ENCODE data around the gene CEMIP.

Gene CEMIP

DNA sequence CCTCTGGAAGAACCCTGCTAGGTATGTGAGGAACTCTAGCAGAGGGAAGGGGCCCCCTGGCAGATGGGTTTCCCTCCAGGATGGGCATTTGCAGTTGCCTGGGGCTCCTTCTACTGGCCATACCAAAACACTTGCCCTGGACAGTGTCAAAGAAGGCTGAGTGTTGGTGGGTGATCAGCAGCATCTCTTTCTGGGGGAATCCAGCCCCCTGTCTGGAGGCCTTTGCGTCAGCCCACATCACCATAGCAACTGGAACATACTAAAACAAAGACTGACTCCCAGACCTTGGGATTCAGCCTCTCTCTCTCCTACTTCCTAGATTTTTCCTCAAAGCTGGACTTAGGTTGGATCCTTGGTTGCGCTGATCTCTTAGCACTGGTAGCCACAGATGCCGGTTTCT lies 8.1 kb downstream of the CEMIP start:
- DNase-seq (ENCODE audit: low spot score) = no peak

DNA sequence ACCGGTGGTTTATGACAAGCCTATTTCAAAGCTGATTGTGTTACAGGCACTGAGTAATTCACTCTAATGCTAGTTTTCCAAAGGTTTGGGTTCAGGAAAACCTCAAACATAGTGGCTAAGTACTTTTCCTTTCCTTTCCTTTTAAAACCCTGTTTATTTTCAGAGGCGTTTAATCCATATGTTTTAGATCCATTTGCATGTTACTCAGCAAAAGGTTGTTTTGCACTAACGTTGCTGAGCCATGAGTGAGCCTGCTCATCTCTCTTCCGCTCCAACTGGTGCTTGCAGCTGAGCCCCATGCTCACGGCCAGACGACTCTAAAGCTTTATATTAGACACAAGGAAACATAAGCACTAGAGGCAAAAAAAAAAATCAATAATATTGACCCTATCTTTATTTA lies 9.4 kb downstream of the CEMIP start:
- DNase-seq (ENCODE audit: low spot score) = peak; percentile 36

DNA sequence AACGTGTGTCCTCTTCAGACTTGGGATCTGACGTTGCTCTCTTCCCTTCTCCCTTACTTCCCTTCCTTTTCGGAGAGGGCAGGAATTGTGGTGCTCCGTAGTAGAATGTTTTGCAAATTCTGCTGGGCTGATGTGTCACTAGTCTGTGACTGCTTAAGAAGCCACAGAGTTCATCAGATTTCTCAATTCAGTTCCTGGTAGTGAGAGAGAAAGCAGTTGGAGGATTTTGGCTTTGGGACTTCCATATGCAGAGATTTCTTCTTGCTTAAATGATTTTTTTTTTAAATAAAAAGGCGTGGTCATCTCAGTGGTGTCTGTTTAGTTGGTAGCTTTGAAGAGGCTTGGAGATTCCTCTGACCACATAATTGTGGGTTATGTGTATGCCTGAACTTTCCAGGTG lies 10.1 kb downstream of the CEMIP start:
- DNase-seq (ENCODE audit: low spot score) = no peak

DNA sequence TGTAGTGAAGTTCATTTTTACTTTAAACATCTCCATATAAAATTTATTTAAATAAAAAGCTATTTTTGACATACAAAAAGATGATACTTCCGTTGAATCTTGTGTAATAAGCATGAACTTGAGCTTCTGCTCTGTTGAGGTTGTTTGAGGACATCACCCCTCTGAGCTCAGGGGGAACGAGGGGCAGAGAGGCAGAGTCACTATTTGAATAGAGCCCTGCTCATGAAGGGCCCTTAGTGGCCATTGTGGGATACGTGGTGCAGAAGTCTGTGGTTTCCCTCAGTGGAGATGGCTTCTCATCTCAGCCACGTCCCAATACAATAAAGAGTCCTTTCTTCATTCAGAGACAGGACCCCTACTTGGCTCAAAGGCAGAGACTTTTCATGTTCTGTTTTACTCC lies 10.6 kb downstream of the CEMIP start:
- no peak for DNase-seq (ENCODE audit: low spot score)

DNA sequence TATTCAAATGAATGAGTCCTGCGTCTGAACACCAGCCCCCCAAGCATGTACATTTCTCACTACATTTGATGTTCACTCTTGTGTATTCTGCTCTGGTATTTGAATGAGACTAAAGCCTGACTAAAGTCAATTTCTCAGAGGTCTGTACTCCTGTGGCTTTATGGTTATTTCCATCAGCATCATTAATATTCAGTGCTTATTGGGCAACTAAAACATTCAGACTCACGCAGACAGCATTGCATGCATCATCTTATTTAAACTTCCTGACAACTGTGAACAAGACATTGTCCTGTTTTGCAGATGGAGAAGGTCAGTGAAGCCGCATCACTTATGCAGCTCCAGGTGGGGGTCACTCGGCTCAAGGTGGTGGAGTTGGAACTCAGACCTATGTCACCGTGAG lies 11.1 kb downstream of the CEMIP start:
- no peak for DNase-seq (ENCODE audit: low spot score)

DNA sequence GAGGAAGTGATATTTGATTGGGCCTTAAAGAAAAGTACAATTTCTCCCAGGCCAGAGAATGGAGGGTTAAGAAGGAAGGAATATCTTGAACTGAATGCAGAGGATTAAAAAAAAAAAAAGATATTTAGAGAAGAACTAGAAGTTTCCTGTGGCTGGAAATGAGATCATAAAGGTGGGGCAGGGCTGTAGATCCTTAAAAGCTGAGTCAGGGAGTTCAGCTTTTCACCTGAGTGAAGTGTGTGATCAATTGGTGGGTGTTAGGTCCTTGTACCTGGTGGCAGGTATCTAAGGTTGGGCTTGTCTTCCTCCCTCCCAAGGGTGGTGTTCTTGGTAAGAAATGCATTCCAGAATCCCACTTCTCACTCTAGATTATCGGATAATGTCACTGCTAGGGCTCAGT lies 11.8 kb downstream of the CEMIP start:
- no peak for DNase-seq (ENCODE audit: low spot score)

DNA sequence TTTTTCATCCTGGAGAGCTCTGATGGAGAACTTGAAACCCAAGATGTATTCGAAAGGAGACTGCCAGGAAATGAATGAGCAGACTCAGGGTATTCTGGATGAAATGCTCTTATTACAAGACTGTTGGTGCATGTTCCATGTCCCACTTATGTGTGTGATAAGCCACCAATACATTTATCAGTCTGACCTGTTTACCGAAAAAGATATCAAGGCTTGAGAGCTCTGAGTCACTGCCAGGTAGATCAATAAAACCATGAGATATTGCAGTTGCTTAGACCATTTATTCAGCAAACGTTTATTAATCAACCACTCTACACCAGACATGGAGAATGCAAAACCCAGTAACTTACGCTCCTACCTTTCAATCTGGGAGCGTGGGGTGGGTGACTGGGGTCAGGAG lies 17.2 kb downstream of the CEMIP start:
- no peak for DNase-seq (ENCODE audit: low spot score)

DNA sequence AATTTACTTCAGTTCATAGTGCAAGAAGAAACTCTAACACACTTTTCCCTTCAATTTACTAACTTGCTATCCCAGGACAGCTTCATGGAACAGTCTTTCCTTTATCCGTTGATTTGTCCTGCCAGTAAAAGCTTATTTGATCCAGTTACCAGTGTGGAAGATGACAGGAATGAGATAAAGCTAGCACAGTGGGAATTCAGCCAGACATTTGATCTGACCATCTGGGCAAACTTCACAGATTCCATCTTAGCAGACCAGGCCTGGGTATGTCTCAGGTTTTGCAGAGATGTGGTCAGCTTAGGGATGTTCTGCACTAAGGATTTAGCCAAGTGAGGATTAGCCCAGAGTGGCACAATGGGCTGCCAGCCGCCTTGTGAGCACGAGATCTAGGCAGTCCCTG lies 19.7 kb downstream of the CEMIP start:
- no peak for DNase-seq (ENCODE audit: low spot score)

DNA sequence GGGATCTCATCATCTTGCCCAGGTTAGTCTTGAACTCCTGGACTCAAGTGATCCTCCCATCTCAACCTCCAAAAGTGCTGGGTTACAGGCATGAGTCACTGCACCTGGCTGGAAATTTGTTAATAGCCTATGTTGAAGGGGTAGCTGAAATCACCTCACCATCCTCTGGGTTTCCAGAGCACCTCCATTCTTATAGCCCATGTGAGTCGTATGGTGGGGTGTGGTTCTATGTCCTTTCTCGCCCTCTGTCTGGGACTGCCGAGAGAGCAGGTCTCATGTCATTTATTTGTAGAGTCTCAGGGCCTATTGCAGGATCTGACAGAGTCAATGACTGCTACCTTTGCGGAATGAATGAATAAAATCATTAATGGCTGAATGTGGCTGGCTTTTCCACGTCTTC lies 20.9 kb downstream of the CEMIP start:
- DNase-seq (ENCODE audit: low spot score) = no peak

DNA sequence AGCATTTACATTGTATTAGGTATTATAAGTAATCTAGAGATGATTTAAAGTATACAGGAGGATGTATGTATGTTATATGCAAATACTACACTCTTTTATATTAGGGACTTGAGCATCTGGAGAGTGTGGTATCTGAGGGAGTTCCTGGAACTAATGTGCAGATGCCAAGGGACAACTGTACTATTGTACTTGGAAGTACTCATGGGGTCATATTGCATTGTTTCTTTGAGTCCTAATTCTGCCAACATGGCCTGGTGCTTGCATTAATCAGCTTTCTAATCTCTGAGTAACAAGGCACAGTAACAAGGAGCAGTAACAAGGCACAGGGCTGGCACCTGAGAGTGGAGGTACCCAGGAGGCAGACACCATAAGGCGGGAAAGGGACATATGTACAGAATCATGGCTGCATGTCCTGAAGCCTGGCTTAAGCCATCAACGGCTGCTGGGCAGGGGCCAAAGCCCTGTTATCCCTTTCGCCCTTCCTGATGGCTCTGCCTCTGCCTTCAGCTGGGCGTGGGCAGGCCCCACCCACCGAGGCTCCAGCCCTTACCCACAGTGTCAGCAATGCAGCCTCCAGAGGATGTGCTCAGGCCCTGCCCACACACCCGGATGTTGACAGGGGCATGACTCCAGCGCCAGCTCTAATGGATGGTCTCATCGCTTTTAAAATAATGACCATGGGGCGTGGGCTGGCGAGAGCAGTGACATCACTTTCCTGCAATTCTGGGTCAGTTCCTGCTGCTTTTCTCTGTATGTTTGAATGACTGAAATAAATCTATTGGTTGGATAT lies 22.9 kb downstream of the CEMIP start:
- DNase-seq (ENCODE audit: low spot score) = no peak

DNA sequence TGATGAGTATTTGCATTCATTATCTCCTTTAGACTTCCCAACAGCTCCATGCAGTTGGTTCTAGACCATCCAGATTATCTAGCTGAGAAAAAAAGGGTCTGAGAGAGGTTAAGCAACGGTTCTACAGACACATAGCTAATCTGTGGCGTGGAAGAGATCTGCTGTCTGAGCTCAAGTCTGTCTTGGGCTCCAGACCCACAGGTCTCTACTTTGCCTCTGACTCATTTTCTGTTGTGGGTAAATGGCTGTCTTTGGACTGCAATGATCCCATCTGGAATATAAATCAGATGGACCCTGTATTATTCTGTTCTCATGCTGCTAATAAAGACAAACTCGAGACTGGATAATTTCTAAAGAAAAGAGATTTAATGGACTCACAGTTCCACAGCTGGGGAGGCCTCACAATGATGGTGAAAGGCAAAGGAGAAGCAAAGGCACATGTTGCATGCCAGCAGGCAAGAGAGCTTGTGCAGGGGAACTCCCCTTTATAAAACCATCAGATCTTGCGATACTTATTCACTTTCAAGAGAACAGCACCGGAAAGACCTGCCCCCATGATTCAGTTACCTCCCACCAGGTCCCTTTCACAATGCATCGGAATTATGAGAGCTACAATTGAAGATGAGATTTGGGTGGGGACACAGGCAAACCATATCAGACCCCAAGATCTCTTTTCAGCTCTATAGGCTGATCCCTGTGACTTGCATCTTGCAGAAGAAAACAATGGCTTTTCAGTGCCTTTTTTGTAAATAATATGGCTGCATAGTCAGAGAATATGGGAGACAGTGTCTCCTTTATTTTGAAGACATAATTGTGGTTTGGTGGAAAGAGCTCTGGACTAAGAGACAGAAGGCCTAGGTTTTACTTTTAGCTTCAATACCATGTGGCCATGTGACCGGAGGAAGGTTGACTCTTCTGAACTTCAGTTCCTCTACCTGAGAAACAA lies 24.7 kb downstream of the CEMIP start:
- no peak for DNase-seq (ENCODE audit: low spot score)

DNA sequence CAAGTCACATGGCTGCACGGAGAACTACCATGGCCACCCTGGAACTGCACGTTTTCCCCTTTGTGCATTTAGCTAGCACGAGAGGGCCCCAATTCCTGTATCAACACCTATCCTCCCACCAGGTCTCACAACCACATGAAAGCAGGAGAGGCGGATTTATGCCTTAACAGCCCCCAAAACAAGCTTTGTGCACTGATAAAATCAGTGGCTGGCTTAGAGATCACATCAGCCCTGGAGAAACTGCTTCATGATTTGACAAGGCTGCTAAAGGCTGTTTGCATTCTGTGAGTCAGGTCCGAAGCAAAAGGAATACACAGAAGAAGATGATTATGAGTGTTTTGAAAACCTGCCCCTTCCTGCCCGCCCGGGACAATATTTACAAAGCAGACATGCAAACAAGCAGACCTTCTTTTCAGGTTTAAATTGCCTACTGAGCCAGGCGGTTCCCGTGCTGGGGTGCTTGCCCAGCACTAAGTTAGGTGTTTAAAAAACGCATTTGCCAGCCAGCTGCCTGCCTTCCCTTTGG lies 25.9 kb downstream of the CEMIP start:
- DNase-seq (ENCODE audit: low spot score) = no peak

DNA sequence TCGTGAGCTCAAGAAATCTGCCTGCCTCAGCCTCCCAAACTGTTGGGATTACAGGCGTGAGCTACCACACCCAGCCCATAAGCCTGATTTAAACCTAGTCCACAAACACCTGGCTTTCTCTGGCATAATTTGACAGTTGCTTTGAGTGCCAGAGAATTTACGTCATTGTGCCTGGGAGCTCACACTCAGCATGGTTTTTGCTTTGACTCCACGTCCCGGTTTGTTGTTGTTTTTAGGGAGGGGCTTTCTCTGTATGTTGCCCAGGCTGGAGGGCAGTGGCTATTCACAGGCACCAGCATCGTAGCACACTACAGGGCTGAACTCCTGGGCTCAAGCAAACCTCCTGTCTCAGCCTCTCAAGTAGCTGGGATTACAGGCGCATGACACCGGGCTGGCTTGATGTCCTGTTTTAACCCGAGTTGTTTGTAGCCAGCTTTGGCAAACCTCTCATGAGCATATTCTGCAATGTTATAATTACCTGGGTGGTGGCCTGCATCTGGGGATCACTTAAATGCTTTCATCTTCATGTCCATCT lies 32.7 kb downstream of the CEMIP start:
- no peak for DNase-seq (ENCODE audit: low spot score)

DNA sequence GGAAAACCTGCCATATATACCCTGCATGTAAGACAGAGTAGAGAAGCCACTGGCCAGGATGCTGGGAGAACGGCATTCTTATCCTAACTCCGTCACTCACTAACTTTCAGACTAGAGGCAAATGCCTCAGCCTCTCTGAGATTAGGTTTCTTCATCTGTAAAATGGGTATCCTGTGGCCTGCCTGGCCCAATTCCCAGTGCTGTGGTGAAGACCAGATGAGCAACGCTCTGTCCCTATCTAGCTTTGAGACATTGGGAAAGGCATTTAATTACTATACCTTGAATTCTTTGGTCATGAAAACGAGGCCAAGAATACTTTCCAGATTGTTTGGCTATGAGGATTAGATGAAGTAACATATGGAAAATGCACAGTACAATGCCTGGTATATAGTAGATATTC lies 35.9 kb downstream of the CEMIP start:
- DNase-seq (ENCODE audit: low spot score) = no peak

DNA sequence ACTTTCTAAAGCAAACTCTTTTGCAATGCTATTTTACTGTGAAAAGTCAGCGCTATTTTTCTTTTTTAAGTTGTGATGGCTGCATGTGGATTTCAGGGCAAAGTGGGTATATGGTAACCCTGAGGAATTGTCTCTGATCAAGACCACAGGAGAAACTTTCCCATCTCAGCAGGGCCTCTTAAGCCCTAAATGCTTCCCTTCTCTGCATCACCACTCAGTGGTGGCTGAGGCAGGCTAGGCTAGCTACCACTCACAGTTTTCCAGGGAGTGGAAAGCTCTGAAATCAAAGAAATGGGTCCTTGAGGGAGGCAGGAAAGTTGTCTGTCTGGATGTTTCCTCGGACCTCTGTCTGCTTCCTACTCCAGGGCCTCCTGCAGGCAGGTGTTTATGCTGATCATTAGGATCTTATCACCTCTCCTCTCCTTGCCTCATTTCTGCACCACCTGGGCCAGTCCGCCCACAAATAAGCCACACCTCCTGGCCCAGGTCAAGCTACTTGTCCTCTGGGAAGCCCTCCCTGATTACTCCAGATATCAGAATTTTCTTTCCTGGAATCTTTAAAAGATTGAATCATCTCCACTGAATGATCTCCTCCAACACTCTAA lies 37.0 kb downstream of the CEMIP start:
- DNase-seq (ENCODE audit: low spot score) = no peak

DNA sequence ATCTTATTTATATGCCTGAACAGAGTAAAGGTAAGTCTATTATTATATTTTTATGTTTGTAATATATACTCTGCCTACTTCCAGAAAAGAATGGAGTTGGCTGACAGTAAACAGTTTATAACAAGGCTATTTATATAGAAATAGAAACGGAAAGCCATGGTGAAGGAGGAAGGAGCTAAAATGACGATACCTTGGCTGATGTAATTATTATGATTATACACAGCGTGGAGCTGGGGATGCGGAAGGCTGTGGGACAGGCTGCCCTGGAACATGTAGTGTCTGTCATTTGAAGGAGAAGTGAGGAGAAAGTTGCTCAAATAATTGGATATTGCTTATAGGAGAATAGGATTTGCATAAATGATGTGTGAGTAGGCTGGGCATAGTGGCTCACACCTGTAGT lies 37.8 kb downstream of the CEMIP start:
- DNase-seq (ENCODE audit: low spot score) = no peak

DNA sequence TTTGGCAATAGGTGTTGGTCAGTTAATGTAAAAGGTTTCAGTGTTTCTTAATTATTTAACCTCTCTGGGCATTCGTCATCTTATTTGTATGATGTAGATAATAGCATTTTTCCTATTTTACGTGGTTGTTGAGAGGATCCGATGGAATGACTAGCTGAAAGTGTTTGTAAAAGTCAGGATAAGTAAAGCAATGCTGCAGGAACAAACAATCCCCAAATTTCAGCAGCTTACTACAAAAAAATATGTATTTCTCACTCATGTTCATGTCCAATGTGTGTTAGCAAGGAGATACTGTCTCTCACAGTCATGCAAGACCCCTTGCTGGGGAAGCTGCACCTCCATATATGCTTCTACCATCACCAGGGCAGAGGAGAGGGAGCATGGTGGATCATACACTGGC lies 38.7 kb downstream of the CEMIP start:
- no peak for DNase-seq (ENCODE audit: low spot score)

DNA sequence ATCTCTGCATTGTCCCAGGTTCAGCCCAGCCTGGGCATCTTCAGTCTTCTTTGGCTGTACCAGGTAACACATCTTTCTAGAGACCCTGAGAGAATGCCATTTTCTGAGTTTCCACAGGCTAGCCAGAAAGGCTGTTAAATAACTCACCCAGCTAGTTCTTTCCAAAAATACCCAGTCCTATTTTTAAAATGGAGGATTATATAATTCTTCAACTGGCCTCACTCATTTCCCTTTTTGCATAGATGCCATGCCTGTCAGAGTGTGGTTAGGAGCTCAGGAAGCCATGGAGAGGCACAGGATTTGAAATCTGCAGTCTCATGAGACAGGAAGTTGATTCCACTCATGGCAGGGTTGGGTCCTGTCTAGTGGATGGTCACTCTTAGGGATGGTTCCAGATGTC lies 39.8 kb downstream of the CEMIP start:
- no peak for DNase-seq (ENCODE audit: low spot score)

DNA sequence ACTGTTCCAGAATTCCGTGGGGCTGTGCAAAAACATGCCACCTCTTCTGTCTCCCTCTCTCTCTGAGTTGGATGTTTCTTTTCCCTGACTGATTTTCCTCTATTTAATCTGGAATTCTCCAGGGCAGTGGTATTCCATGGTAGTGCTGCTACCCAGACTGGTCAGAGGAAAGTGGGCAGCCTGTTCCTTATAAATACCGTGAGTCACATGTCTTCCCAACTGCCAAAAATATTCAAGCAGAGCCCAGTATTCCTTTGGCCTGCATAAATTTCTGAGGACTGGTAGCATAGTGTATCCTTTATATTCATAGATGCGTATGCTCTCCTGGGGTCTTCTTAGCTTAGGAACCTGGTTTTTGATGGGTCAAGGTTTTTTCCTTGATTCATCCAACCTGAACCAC lies 40.9 kb downstream of the CEMIP start:
- DNase-seq (ENCODE audit: low spot score) = no peak

DNA sequence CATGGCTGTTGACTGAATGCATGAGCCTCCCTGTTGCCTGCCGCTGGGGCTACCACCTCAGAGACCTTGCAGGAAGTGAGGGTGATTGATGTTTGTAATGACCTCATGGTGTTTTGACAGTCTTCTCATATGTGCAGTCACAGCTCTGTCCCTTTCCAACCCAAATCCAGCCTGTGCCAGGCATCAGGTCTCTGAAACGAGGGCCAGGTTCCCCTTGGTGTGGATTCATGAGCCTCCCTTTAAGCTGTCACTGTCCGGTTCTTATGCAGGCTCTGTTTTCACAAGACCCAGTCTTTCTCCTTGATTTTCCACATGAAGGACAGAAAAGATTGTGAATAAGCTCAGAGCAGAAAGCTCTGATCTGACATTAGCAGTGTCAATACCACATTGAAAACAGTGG lies 43.1 kb downstream of the CEMIP start:
- DNase-seq (ENCODE audit: low spot score) = no peak

DNA sequence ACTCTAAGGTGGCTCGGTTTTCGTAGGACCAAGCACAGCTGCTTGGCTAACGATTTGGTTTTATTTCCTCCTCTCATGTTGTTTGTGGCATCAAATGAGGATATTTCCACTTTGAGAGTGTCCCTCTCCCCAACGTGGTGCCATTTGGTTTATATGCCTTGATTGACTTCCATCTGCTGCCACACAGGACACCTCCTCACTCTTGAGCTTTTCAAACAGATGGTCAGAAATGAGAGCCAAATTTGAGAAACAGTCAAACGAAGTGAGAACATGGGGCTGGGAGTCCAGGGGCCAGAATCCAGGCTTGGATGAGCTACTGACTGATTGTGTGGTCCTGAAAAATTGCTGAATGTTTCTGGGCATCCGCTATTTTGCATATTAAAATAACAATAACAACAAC lies 43.5 kb downstream of the CEMIP start:
- DNase-seq (ENCODE audit: low spot score) = peak; percentile 52

DNA sequence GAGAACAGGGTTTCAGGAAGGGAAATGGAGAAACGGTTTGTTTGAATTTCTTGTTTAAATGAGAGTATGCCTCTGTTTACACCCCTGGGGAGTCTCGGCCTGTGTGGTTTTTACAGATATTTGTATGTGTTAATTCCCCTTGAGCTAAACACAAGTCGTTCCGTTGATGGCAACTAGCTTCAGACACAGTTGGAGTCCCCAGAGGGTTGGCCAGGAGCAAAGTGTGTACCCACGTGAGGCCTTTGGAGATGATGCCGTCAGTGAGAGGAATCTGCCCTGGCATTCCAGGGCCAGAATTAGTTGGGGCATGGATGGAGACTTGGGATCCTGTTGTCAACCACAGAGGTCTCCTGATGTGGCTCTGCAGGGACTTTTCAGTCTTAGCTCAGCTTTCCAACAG lies 44.0 kb downstream of the CEMIP start:
- no peak for DNase-seq (ENCODE audit: low spot score)
